PC-9 (cell line): ENCODE measurements around the gene CFAP73. TPM values are rescaled to one million over a fixed set of nuclear protein-coding genes. Genes with fewer than 3 reads are reported as not detected.
A peak's percentile ranks its signal among the peaks of the same experiment; 100 is the strongest.

ENCODE experiments used
- BruUV-seq: library from RNA; stranded (reverse); fragments of 400-500 nt; replicated peaks from 2 replicates; lab custom pipeline; 2021; lab: Mats Ljungman, UMichigan
- CTCF ChIA-PET: fragments of 300-600 bp; sonication (Branson Sonifier 250); formaldehyde crosslinking; loops from one replicate; lab custom pipeline; 2022; ENCODE audit warnings: antibody characterized with exemption; lab: Charles Lee
- POLR2A ChIA-PET: fragments of 300-600 bp; sonication (Branson Sonifier 250); formaldehyde crosslinking; loops from one replicate; lab custom pipeline; 2022; ENCODE audit warnings: antibody characterized with exemption; ENCODE audit not compliant: unreplicated experiment; lab: Charles Lee
- DNase-seq, 2 experiments: peaks; one replicate each; pipeline versions ENCODE4 v3.0.0 to v3.0.0-alpha.2; 2015 to 2022; ENCODE audit warnings: mixed read lengths in 1 of 2
- H2AFZ ChIP-seq: fragments of 200-600 bp; sonication (generic); 2 replicates; pipeline ENCODE4 v1.8.1; 2017; ENCODE audit warnings: antibody characterized with exemption
- H3F3A ChIP-seq: fragments of 200-600 bp; sonication (generic); 2 replicates; pipeline ENCODE4 v1.8.1; 2017; ENCODE audit warnings: antibody characterized with exemption, mild to moderate bottlenecking, low read depth; ENCODE audit not compliant: insufficient read depth
- H3K27ac ChIP-seq: fragments of 200-600 bp; sonication (generic); 2 replicates; pipeline ENCODE4 v1.6.1; 2016; ENCODE audit warnings: mixed run types
- H3K27me3 ChIP-seq: fragments of 200-600 bp; sonication (generic); 2 replicates; pipeline ENCODE4 v1.6.1; 2016; ENCODE audit warnings: low read depth, mixed run types; ENCODE audit not compliant: insufficient read depth
- H3K36me3 ChIP-seq: fragments of 200-600 bp; sonication (generic); 2 replicates; pipeline ENCODE4 v1.6.1; 2016; ENCODE audit warnings: low read depth, mixed run types
- H3K4me1 ChIP-seq: fragments of 200-600 bp; sonication (generic); replicated peaks from 2 replicates; pipeline ENCODE4 v1.6.1; 2016; ENCODE audit warnings: mixed run types; ENCODE audit not compliant: insufficient read depth
- H3K4me2 ChIP-seq: fragments of 200-600 bp; sonication (generic); 2 replicates; pipeline ENCODE4 v1.6.1; 2017; ENCODE audit warnings: mixed run types
- H3K4me3 ChIP-seq: fragments of 200-600 bp; sonication (generic); 2 replicates; pipeline ENCODE4 v1.6.1; 2016; ENCODE audit warnings: mixed run types
- H3K79me2 ChIP-seq: fragments of 200-600 bp; sonication (generic); 2 replicates; pipeline ENCODE4 v1.6.1; 2017; ENCODE audit warnings: low read depth, mixed run types
- H3K9me2 ChIP-seq: fragments of 200-600 bp; sonication (generic); 2 replicates; pipeline ENCODE4 v1.8.1; 2017; ENCODE audit warnings: mild to moderate bottlenecking; ENCODE audit not compliant: insufficient read depth
- H3K9me3 ChIP-seq: fragments of 200-600 bp; sonication (generic); 2 replicates; pipeline ENCODE4 v1.8.1; 2016; ENCODE audit warnings: low read depth; ENCODE audit not compliant: insufficient read depth
- H4K20me1 ChIP-seq: fragments of 200-600 bp; sonication (generic); 2 replicates; pipeline ENCODE4 v1.8.1; 2017; ENCODE audit not compliant: insufficient read depth
- CTCF ChIP-seq: fragments of 200-600 bp; sonication (generic); conservative IDR thresholded peaks from 2 replicates; pipeline ENCODE4 v1.6.1; 2017; ENCODE audit warnings: mixed run types, antibody characterized with exemption, mild to moderate bottlenecking, moderate library complexity
- EZH2 ChIP-seq: fragments of 200-600 bp; sonication (generic); IDR thresholded peaks from 2 replicates; pipeline ENCODE4 v1.8.0; 2017; ENCODE audit warnings: antibody characterized with exemption, low read depth
- intact Hi-C: fragments of 100-400 bp; cut with micrococcal nuclease; formaldehyde crosslinking; loops from one replicate; pipeline ENCODE4 v1.10.0; 2022; ENCODE audit not compliant: unreplicated experiment
- total RNA-seq: library from RNA; stranded (reverse); gene quantifications from 2 replicates; pipeline ENCODE4 v1.2.3, GENCODE V29; 2021

CFAP73 gene
- total RNA-seq, 1 experiment from 2014 or later, result 1.9 TPM

- H2AFZ ChIP-seq, result no peak overlapping the region
- H3K27me3 ChIP-seq, result no peaks in the 10 kb centered on the region
- no peaks in the 10 kb centered on the region for H3K9me3 ChIP-seq
- H3K4me2 ChIP-seq, result no peak overlapping the region
- POLR2A ChIA-PET, result interaction anchor here (0.6 kb wide), 1 partner anchor 126 kb away, joined by 10 read pairs; no protein-coding TSS in a partner anchor
- H3K36me3 ChIP-seq, result peaks cover 4% of the 10 kb centered on the region; the same call in 1 of the 2 replicates
- H3K4me1 ChIP-seq, result no peaks in the 10 kb centered on the region
- DNase-seq, result peak in 1 of 2 experiments; percentile 44
- intact Hi-C loops, result no loop called here
- no TSS peak for BruUV-seq
- peaks cover 20% of the 10 kb centered on the region; the same call in 1 of the 2 replicates for H3F3A ChIP-seq
- no peak overlapping the region for H3K4me3 ChIP-seq
- H3K27ac ChIP-seq, result no peak overlapping the region
- no peaks in the 10 kb centered on the region for H3K9me2 ChIP-seq
- TF ChIP-seq CTCF (no peak), EZH2 (no peak)
- CTCF ChIA-PET, result interaction anchor here (0.5 to 0.8 kb wide), 2 partner anchors 120 to 169 kb away, joined by 5 to 28 read pairs; no protein-coding TSS in a partner anchor
- H3K79me2 ChIP-seq, result no peaks in the 10 kb centered on the region
- peaks cover 13% of the 10 kb centered on the region for H4K20me1 ChIP-seq
These were observed 12.0 kb downstream of the CFAP73 start for GRCh38 chr12:113161415-113162016.

- DNase-seq, result peak in 1 of 2 experiments; percentile 8
- Histone ChIP-seq H2AFZ (no peak overlapping the region), H3F3A (peaks cover 12% of the 10 kb centered on the region; the same call in 1 of the 2 replicates), H3K4me1 (no peaks in the 10 kb centered on the region), H3K36me3 (peaks cover 4% of the 10 kb centered on the region; the same call in 1 of the 2 replicates), H4K20me1 (peaks cover 13% of the 10 kb centered on the region), H3K79me2 (no peaks in the 10 kb centered on the region), H3K4me3 (no peak overlapping the region), H3K27ac (no peak overlapping the region), H3K9me2 (no peaks in the 10 kb centered on the region), H3K4me2 (no peak overlapping the region), H3K9me3 (no peaks in the 10 kb centered on the region), H3K27me3 (no peaks in the 10 kb centered on the region)
- intact Hi-C loops, result no loop called here
- ChIA-PET POLR2A (interaction anchor here (0.5 to 0.6 kb wide), 2 partner anchors 35 to 125 kb away, joined by 3 to 10 read pairs; no protein-coding TSS in a partner anchor), CTCF (interaction anchor here (0.5 to 0.9 kb wide), 2 partner anchors 15 to 170 kb away, joined by 4 to 5 read pairs; no protein-coding TSS in a partner anchor)
- TF ChIP-seq EZH2 (no peak), CTCF (no peak)
- BruUV-seq, result no TSS peak
These were observed 12.8 kb downstream of the CFAP73 start for GRCh38 chr12:113162102-113163029.

DNA sequence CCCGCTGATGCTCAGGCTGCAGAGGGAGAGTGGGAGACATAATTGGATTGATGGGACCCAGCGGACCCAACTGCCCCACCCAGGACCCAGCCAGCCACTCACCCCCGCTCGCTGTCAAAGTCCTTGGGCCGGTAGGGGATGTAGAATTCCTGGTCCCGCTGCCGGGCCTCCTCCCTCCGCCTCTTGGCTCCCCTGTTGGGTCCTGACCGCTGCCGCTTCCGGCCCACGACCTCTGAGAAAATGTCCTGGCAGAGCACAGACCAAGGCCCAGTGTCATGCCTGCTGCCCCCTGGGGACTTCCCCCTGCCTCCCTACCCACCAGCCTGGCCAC is 13.5 kb downstream of the CFAP73 start:
- Histone ChIP-seq H3K4me3 (no peak overlapping the region), H3F3A (peaks cover 9% of the 10 kb centered on the region; the same call in 1 of the 2 replicates), H3K36me3 (peaks cover 4% of the 10 kb centered on the region; the same call in 1 of the 2 replicates), H3K9me2 (no peaks in the 10 kb centered on the region), H2AFZ (no peak overlapping the region), H3K4me1 (no peaks in the 10 kb centered on the region), H3K9me3 (no peaks in the 10 kb centered on the region), H3K27ac (no peak overlapping the region), H3K27me3 (no peaks in the 10 kb centered on the region), H3K4me2 (no peak overlapping the region), H4K20me1 (peaks cover 13% of the 10 kb centered on the region), H3K79me2 (no peaks in the 10 kb centered on the region)
- intact Hi-C loops, result no loop called here
- CTCF ChIA-PET, result no interaction called here
- TF ChIP-seq CTCF (no peak), EZH2 (no peak)
- no peak for DNase-seq
- BruUV-seq, result no TSS peak
- POLR2A ChIA-PET, result no interaction called here
